AG09319 (cell line): Measurements from ENCODE around the gene CELA2A.

Experiments
- DNase-seq: peaks from one replicate; pipeline ENCODE4 v3.0.0-alpha.2; 2010; ENCODE audit warnings: low read depth; ENCODE audit errors: extremely low read depth
- TF ChIP-seq, protein P1 (sequence below): IDR thresholded peaks from 2 replicates; pipeline ENCODE4 v1.5.1; 2011; ENCODE audit warnings: low read depth, mild to moderate bottlenecking, inconsistent platforms, low read length, moderate library complexity

The CELA2A gene

DNA sequence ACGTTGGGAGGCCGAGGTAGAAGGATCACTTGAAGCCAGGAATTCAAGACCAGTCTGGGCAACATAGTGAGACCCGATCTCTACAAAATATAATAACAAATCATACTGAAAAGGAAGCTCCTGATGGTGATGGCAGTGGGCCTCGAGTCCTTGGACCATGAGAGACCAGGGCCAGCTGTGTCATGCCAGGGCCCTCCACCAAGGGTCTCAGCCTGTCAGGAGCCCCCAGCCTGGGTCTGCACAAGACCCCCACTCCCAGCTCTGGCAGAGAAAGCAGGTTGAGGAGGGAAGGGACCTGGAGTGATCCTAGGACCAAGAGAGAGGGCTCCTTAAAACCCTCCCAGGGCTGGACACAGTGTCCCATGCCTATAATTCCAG, 25.0 kb upstream of the CELA2A start:
- TF ChIP-seq, protein P1, sequence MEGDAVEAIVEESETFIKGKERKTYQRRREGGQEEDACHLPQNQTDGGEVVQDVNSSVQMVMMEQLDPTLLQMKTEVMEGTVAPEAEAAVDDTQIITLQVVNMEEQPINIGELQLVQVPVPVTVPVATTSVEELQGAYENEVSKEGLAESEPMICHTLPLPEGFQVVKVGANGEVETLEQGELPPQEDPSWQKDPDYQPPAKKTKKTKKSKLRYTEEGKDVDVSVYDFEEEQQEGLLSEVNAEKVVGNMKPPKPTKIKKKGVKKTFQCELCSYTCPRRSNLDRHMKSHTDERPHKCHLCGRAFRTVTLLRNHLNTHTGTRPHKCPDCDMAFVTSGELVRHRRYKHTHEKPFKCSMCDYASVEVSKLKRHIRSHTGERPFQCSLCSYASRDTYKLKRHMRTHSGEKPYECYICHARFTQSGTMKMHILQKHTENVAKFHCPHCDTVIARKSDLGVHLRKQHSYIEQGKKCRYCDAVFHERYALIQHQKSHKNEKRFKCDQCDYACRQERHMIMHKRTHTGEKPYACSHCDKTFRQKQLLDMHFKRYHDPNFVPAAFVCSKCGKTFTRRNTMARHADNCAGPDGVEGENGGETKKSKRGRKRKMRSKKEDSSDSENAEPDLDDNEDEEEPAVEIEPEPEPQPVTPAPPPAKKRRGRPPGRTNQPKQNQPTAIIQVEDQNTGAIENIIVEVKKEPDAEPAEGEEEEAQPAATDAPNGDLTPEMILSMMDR, result no peak
- no peak for DNase-seq

DNA sequence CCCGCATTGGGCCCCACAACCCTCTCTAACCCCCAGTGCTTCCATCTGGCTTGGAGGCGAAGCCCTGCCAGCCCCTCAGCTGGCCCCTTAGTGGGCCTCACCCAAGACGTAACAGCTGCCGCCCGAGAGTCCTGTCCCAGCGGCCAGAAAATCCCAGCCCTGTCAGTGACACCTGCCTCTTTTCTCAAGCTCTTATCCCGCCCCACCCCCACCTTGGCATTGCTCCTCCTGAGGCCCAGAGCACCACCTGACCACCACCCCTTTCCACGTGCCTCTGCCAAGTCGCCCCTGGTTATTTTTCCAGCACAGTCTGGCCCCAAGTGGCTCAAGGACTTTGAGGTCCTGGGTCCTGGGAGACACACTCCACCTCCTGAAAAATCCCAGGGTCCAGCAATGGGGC, 24.2 kb upstream of the CELA2A start:
- no peak for DNase-seq

DNA sequence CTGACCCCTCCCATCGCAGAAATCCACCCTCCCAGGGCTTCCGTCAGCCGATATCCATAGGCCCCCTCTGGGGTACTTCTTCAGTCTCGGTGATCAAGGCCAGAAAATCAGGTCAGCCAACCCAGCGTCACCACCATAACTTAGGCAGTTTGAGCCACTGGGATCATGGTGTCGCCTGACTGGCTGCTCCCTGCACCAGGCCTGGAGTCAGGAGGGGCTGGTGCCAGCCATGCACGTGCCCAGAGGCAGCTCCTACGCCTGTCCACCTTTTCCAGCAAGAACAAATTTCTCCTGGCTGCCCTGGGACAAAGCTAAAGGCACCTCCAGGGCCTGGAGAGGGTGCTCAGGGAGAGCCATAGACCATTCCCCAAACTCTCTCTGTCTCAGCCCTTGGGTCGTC, 23.1 kb upstream of the CELA2A start:
- no peak for DNase-seq
- TF ChIP-seq, protein P1, result no peak

More for the DNA sequence above, 24.2 kb upstream of the CELA2A start:
- TF ChIP-seq, protein P1, result no peak

DNA sequence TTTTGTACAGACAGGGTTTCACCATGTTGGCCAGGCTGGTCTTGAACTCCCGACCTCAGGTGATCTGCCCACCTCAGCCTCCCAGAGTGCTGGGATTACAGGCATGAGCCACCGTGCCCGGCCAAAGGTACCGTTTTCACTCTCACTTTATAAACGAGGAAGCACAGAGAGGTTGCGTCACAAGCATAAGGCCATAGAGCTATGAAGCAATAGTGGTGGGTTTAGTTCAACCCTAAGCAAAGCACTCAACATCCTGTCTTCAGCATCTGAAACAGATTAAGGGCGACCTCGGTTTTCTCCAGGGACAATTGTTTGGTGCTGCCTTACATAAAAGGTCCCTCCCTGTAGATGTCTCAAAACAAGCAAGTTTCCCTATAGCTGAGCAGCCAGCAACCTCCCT, 21.8 kb upstream of the CELA2A start:
- peak; percentile 70 for DNase-seq

DNA sequence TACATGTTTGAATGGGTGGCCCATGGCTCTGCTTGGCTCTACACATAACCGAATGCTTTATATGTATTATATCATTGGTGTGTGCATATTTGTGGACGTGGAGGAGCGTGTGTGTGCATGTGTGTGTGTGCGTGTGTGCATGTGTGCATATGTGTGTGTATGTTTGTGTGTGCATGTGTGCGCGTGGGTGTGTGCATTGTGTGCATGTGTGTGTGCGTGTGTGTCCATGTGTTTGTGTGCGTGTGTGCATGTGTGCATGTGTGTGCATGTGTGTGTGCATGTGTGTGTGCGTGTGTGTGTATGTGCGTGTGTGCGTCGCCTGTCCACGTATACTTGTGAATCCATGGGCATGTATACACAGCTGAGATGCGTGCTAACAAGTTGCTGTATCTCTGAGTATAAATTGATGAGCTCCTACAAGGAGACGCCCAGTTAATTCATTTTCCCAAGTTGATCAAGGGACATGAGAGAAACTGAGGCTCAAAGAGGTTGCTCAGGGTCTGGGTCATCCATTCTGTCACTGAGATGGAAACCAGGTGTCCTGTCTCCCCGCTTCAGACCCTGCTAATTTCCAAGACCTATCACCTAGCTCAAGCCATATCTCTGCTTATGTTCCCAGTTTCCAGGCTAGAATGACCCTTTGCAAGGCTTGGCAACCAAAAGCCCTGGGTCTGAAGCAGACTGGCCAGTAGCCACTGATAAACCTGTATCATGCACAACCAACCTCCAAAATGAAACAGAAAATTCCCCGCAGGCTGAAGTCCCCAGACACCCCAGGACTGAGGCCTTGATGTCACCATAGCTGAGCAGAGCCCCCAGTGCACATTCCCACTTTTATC, 21.1 kb upstream of the CELA2A start:
- DNase-seq, result no peak
- TF ChIP-seq, protein P1, result no peak

DNA sequence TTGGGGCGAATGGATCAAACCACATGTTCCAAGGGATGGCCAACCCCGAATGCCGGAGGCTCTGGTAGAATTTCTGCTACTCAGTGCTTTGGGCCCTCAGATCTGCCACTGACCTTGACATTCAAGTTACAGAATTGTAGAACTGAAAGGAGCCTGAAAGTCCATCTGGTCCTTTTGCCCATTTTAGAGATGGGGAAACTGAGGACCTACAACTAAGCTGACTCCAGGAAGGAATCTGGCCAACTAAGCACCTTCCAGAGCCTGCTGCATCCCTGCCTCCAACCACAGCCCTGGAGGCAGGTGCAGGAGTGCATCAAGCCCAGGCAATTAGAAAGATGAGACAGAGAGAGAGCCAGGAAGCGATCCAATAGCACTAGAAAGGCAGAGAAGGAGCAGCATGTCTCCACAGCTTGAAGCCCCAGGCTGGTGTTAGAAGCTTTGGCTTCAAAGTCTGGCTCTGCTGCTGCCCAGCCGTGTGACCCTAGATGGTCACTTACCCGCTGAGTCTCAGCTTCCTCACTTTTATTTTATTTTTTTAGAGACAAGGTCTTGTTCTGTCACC, 19.6 kb upstream of the CELA2A start:
- DNase-seq, result no peak
- TF ChIP-seq, protein P1, result no peak

DNA sequence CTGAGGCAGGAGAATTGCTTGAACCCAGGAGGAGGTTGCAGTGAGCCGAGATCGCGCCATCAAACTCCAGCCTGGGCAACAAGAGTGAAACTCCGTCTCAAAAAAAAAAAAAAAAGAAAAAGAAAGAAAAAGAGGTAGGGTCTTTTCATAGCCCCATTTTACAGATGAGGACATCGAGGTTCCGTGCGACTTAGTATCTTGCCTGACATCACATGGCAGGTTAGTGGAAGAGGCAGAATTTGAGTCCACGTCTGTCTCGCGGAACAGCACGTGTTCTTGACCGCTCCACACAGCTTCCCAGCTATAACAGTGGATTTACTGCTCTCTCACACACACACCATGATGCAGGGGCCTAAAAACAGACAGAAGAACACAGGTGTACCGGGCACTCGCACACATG, 17.2 kb upstream of the CELA2A start:
- TF ChIP-seq, protein P1, result no peak
- DNase-seq, result no peak
